NCI-H2196 treated with DMSO at 0.1 percent for 48 hours (cell line): ENCODE data around the gene TBCCD1.

Experiments used
- DNase-seq: peaks from one replicate; lab custom pipeline; 2025; ENCODE audit not compliant: unreplicated experiment; lab: John Stamatoyannopoulos, UW

The TBCCD1 gene

DNA sequence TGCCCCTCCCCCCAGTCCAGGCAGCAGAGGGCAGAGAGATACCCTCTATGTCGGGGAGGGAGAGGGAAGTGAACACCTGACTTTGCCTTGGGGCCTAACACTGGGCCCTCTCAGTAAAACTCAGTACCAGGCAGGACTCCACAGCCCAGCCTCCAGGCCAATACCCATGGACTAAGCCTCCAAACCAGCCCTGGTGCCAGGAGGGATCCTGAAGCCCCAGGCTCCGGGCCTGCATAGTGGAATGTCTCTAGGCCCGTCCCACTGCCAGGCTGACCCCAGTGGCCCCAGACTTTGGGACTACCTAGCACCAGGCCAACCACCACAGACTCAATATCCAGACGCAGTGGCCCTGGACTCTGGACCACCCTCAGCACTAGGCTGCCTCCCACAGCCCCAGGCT, 69.5 kb downstream of the TBCCD1 start:
- DNase-seq: no peak

DNA sequence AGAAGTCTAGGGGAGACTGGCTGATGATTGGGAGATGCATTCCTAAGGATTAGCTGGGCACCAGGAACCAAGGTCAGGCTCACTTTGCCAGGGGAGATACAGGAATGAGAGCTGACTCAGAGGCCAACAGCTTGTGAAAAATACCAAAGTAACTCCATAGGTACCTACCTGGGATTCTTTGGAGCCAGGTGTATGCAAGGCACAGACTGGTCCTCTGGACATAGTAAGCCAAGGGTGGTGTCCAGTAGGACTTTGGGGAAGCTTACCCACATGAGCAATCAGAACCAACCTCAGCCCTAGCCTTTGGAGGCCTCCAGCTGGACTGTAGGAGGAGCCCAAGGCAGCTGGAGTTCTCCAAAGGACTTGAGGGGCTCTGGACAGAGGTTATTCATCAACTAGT, 70.5 kb downstream of the TBCCD1 start:
- DNase-seq: no peak
